CD4-positive, alpha-beta T cell treated with Interleukin-15 for 1 hour (primary cell): ENCODE data around the gene GHITM.
"Not testable (repeated sequence)": the region's sequence is repeated elsewhere in the genome, so short reads cannot be mapped to it uniquely, and the experiment has no call there.

Source experiments
- DNase-seq: peaks from one replicate; pipeline ENCODE4 v3.0.0-alpha.2; 2020

The GHITM gene

GRCh38 chr10:84176836-84177474, 37.6 kb downstream of the GHITM start:
- DNase-seq: no peak

DNA sequence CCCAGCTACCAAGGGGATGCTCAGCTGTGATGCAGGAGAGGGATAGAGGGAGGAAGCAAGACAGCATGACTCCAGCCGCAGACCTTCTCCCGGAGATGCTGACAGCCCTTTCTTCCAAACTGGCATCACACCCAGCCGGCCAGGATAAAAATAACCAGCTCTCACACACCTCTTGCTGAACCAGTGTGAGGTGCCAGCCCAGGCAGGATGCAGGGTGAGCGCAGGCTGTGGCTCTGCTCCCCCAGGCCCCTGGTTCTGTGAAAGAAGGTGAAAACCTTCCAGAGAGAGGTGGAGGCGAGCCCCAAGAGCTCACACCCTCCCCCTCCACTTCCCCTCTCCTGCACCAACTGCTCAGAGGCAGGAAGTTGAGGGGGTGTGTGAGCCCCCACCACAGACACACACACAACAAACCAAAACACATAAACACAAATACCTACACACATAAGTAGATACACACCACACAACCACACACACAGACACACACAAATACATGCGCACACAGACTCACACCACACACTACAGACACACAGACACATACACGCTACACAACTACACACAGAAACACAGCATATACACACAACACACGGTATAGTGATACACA, 38.3 kb downstream of the GHITM start:
- peak; percentile 78 for DNase-seq

DNA sequence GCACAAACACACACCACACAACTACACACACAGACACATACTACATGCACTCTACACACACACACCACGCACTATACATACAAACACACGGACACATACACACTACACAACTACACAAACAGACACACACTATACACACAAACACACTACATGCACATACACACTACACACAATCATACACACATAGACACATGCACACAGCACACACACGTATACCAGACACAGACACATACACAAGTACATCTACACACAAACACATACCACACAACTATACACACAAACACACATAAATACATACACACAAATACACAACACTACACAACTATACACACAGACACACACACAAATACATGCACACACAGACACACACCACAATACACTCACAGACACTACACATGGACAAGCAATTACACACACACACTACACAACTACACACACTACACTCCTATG, 38.9 kb downstream of the GHITM start:
- DNase-seq: no peak

- DNase-seq: peak; percentile 68
These were observed 39.9 kb downstream of the GHITM start for GRCh38 chr10:84179059-84179710.

GRCh38 chr10:84180386-84180785, 41.1 kb downstream of the GHITM start:
- DNase-seq: not testable (repeated sequence)

GRCh38 chr10:84181631-84182030, 42.3 kb downstream of the GHITM start:
- no peak for DNase-seq

DNA sequence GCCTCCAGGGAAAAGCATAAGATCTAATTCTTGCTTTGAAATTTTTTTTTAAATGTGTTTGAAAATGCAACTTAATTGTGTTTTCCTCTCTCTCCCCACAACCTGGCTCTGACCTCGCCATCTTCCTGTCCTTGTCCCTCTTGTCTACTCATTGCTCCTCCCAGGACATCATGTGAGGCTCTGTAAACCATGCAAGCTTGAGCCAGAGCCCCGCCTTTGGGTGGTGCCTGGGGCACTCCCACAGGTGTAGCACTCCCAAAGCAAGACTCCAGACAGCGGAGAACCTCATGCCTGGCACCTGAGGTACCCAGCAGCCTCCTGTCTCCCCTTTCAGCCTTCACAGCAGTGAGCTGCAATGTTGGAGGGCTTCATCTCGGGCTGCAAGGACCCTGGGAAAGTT, 45.2 kb downstream of the GHITM start:
- no peak for DNase-seq

DNA sequence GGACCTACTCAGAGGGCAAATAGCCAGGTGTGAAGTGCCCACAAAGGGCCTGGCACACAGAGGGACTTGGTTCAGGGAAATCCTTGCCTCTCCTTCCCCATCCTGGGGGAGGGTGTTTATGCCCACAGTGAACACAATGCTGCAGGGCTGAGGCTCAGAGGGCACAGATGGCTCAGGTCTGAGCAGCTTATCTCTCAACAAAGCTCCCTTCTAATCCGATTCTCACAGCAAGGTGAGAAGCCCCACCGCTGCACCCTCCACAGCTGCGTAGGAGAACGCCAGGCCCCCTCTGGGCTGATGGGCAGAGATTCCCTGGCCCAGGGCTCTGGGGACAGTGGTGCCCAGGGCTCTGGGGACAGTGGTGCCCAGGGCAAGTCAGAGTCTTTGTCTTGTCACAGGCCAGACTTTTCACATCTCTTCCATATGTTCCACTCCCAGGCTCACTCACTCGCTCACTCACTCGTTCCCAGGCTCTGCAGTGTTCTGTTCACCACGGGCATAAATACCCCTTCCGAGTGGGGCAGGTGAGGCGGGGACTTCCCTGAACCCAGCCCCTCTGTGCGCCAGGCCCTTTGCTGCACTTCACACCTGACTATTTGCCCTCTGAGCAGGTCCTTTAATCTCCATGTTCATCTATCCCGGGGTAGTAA, 46.3 kb downstream of the GHITM start:
- no peak for DNase-seq

GRCh38 chr10:84188815-84189214, 49.5 kb downstream of the GHITM start:
- DNase-seq: no peak

DNA sequence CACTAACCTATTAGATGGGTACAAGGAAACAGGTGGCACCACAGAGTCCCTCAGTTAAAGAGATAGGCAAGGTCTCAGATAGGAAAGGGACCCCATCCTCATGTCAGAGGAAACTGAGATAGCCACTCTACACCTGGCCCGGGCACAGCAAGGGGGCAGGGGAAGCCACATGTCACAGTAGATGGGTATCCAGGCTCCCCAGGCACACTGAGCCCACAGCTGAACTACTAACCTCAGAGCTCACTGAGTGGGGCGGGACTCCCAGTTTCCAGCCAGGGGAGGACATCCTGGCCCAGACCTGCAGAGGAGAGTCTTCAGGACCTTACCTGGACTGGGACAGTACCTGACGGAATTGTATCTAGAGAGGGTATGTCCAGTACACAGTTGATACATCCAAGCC, 51.3 kb downstream of the GHITM start:
- DNase-seq: no peak

DNA sequence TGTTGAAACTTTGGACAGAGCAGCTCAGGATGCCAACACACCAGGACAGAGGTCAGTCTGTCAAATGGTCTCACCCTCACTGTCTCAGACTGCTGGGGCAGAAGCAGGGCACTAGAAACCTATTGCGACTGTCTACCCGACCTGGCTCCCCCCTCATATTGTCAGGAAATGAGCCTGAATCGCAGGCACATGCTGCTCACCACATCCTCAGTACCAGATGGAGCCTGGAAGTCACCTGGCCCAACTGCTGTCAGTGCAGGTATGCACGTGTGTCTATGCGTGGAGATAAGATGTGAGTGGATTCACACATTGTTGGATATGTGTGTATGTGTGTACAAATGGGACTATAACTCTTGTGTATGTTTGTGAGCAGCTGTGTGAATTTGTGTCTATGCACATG, 51.8 kb downstream of the GHITM start:
- no peak for DNase-seq

GRCh38 chr10:84193327-84193726, 54.0 kb downstream of the GHITM start:
- DNase-seq: no peak

GRCh38 chr10:84193846-84194423, 54.6 kb downstream of the GHITM start:
- DNase-seq: no peak

- peak; percentile 62 for DNase-seq
These were observed 55.2 kb downstream of the GHITM start, which contains the start of gene CDHR1 for GRCh38 chr10:84194424-84195043. Gene CDHR1, plus strand, starts transcription at chr10:84194537. Its CDS starts 224 bp downstream, at chr10:84194761.

GRCh38 chr10:84195044-84195830, 55.9 kb downstream of the GHITM start:
- DNase-seq: no peak

DNA sequence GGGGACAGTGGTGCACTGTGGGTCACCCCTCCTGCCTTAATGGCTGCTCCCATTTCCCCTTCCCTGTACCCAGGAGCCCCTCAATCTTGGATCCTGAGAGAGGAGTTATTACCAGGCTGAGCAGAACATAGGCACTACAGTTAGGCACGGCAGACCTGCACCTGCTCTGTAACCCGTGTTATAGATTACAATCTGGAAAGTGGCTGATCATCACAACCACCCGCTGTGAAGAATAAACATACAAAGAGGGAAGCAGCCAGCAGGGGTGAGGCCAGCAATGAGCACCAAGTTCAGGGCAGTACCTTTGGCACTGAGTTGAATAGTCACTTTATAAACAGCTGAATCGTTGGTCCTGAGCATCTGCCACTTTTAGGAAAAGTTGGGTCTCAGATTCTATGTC, 56.8 kb downstream of the GHITM start:
- DNase-seq: no peak

DNA sequence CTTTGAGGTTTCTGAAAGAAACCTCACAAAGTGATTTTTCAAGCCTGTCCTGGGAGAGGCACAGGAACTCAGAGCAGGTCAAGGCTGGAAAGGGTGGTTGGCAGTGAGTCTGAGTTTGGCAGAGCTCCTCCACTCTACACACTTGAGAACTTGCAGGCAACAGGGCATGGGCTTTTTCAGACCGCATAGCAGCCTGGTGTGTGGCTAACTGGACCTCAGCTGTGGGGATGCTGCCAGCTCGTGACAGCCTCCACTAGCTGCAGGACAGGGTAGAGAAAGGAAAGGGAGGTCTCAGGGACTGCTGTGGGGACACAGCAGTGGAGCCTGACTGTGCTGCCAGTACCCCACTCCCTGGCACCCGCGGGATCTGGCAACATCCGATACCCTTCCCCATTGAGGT, 57.6 kb downstream of the GHITM start:
- no peak for DNase-seq

GRCh38 chr10:84197643-84198042, 58.3 kb downstream of the GHITM start:
- no peak for DNase-seq

DNA sequence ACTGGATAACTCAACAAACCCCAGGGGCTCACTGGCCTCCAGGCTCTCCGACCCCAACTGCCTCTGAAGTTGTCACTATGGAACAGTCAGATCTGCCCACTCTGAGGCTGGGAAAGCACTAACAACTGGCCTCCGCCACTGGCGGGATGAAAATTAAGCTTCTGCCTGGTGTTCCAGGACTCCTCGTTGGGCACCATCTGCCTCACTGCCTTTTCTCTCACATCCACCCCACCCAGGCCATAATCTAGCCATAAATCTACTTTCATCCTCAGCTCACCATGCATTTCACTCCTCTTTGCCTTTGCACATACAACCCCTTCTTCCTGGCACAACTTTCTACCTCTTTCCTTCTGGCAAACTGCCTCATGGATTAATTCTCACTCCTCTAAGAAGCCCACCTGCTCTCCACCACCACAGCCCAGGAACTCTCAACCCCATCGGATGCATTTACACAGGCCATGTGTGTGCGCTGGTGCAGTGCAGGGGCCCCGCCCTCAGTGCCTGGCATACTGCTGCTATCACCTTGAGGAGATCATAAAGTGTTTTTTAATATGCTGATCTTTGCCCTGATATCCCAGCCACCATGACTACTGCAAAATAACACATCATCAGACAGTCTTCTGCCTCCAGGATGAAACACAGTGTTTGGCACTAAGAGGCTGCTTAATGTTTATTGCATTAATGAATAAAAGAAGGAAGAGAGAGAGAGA, 59.1 kb downstream of the GHITM start:
- no peak for DNase-seq

DNA sequence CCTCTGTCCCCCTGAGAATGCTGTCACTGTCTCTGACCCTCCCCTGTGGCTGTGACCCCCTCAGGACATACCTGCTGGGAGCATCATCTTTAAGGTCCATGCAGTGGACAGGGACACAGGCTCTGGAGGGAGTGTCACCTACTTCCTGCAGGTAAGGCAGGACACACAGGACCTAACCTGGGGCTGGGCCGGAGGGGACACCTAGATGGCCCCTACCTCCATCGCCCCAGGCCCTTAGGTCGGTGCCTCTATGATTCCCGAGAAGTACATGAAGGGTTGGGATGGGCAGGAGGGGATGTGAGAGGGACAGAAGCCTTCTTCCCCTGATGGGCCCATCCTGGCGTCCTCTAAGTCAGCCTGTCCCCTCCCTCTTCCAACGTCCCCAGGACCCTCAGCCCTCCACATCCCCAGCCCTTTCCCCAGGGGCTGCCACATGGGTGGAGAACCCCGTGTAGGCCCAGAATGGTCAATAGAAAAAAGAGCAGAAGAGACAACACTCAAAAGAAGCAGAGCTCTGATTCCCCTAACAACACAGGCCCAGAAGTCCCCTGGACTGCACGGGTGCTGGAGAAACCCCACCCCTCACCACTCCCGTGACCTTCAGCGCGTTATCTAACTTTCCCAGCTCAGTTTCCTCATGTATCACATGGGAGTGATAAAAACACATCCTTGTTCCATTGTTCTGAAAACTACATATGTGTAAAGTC, 61.4 kb downstream of the GHITM start:
- no peak for DNase-seq

DNA sequence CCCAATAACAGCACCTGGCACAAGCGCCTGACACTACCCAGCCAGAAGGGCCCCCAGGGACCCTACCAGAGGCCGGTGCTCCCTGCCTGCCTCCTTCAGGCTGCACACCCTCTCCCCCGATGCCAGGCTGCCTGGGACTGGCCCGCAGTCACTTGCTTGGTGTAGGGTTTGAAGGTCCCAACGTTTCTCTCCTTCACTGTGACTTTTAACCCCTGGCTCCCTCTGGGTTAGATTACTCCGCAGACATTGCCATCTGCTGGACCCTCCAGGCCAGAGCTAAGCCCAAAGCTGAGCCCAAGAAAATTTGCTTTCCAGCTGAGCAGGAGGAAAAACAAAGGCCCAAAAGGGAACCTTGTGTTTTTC, 61.9 kb downstream of the GHITM start:
- no peak for DNase-seq
